HepG2 (cell line): ENCODE measurements around the gene SUPT6H. TPM values are rescaled to one million over a fixed set of nuclear protein-coding genes. Genes with fewer than 3 reads are reported as not detected.
A peak's percentile ranks its signal among the peaks of the same experiment; 100 is the strongest.

Source experiments
- DNMT1 ChIP-seq: sonication (generic); formaldehyde crosslinking; IDR thresholded peaks from 2 replicates; pipeline ENCODE4 v1.5.1; 2020; ENCODE audit warnings: mild to moderate bottlenecking, missing genetic modification reagents
- GATA4 ChIP-seq: sonication (generic); IDR thresholded peaks from 2 replicates; pipeline ENCODE4 v1.6.1; 2016; ENCODE audit warnings: antibody characterized with exemption, low read depth, borderline replicate concordance
- HOXA3 ChIP-seq: sonication (generic); formaldehyde crosslinking; IDR thresholded peaks from 2 replicates; pipeline ENCODE4 v1.5.0; 2020; ENCODE audit warnings: missing genetic modification reagents
- KLF9 ChIP-seq: IDR thresholded peaks from 2 replicates; pipeline ENCODE4 v1.6.1; 2016; ENCODE audit warnings: low read depth
- MAFF ChIP-seq: IDR thresholded peaks from 2 replicates; pipeline ENCODE4 v1.6.1; 2011; ENCODE audit warnings: low read depth, low read length, improper control_type of control experiment
- NR2C2 ChIP-seq: sonication (generic); formaldehyde crosslinking; IDR thresholded peaks from 2 replicates; pipeline ENCODE4 v1.4.0; 2020; ENCODE audit warnings: missing genetic modification reagents, mild to moderate bottlenecking, moderate library complexity, borderline replicate concordance
- NR2F6 ChIP-seq, 2 experiments: IDR thresholded peaks; 2 replicates each; pipeline ENCODE4 v1.6.1; 2016; ENCODE audit warnings: antibody characterized with exemption in 1 of 2, mild to moderate bottlenecking in 1 of 2
- PRMT3 ChIP-seq: sonication (generic); formaldehyde crosslinking; IDR thresholded peaks from 2 replicates; pipeline ENCODE4 v1.8.1; 2022; ENCODE audit warnings: low read depth, mild to moderate bottlenecking, moderate library complexity, missing genetic modification reagents, borderline replicate concordance
- RARA ChIP-seq: IDR thresholded peaks from 2 replicates; pipeline ENCODE4 v1.6.1; 2016; ENCODE audit warnings: missing genetic modification reagents, missing compliant biosample characterization
- SMARCE1 ChIP-seq: fragments of 450-650 bp; IDR thresholded peaks from 2 replicates; pipeline ENCODE4 v1.6.1; 2017; ENCODE audit warnings: borderline replicate concordance
- TAF1 ChIP-seq: sonication (generic); formaldehyde crosslinking; IDR thresholded peaks from 2 replicates; pipeline ENCODE4 v1.4.0; 2020; ENCODE audit warnings: missing genetic modification reagents
- TBX3 ChIP-seq: fragments of 450-650 bp; IDR thresholded peaks from 2 replicates; pipeline ENCODE4 v1.6.1; 2017; ENCODE audit warnings: antibody characterized with exemption, mild to moderate bottlenecking, inconsistent platforms, borderline replicate concordance
- ZNF383 ChIP-seq: sonication (generic); formaldehyde crosslinking; IDR thresholded peaks from 2 replicates; pipeline ENCODE4 v1.4.0; 2020; ENCODE audit warnings: missing genetic modification reagents, mild to moderate bottlenecking, borderline replicate concordance
- ZNF432 ChIP-seq: sonication (generic); formaldehyde crosslinking; IDR thresholded peaks from 2 replicates; pipeline ENCODE4 v1.5.0; 2020; ENCODE audit warnings: missing genetic modification reagents, mild to moderate bottlenecking, borderline replicate concordance
- ZNF543 ChIP-seq: sonication (generic); formaldehyde crosslinking; IDR thresholded peaks from 2 replicates; pipeline ENCODE4 v1.4.0; 2020; ENCODE audit warnings: mild to moderate bottlenecking, missing genetic modification reagents
- ZNF703 ChIP-seq: sonication (generic); formaldehyde crosslinking; IDR thresholded peaks from 2 replicates; pipeline ENCODE4 v1.5.1; 2020; ENCODE audit warnings: missing genetic modification reagents, mild to moderate bottlenecking, moderate library complexity, borderline replicate concordance
- ZNF720 ChIP-seq: sonication (generic); formaldehyde crosslinking; IDR thresholded peaks from 2 replicates; pipeline ENCODE4 v1.4.0; 2020; ENCODE audit warnings: missing genetic modification reagents
- ZNF747 ChIP-seq: sonication (generic); formaldehyde crosslinking; IDR thresholded peaks from 2 replicates; pipeline ENCODE4 v1.8.1; 2023; ENCODE audit warnings: missing genetic modification reagents, mild to moderate bottlenecking, borderline replicate concordance
- polyA plus RNA-seq, 8 experiments: library from polyadenylated mRNA; depleted of rRNA in 3 of 8; stranded (reverse) in 7 of 8; unstranded in 1 of 8; fragments of >200 nt; fragmentation: Illumina TruSeq in 4 of 8; extraction: Trizol in 4 of 8; gene quantifications; 2 replicates each; pipeline versions ENCODE4 v1.2.1 to v1.2.3, GENCODE V29; 2011 to 2016; ENCODE audit warnings: low read depth in 4 of 8, missing spikeins in 1 of 8, mixed read lengths in 1 of 8; ENCODE audit not compliant: insufficient read depth in 1 of 8
- total RNA-seq, 5 experiments: library from RNA; depleted of rRNA; stranded (reverse); fragments of >200 nt; fragmentation: Illumina TruSeq; extraction: Trizol; gene quantifications; 2 replicates each; pipeline ENCODE4 v1.2.3, GENCODE V29; 2016; ENCODE audit warnings: low read depth in 1 of 5
- TF ChIP-seq, protein P1 (sequence below): sonication (generic); formaldehyde crosslinking; IDR thresholded peaks from 2 replicates; pipeline ENCODE4 v1.4.0; 2020; ENCODE audit warnings: missing genetic modification reagents
- TF ChIP-seq, protein P2 (sequence below): sonication (generic); formaldehyde crosslinking; IDR thresholded peaks from 2 replicates; pipeline ENCODE4 v1.9.0; 2021; ENCODE audit warnings: missing genetic modification reagents, borderline replicate concordance
- TF ChIP-seq, protein P3 (sequence below): sonication (generic); formaldehyde crosslinking; IDR thresholded peaks from 2 replicates; pipeline ENCODE4 v1.8.0; 2022; ENCODE audit warnings: mild to moderate bottlenecking, missing genetic modification reagents
- TF ChIP-seq, protein P4 (sequence below): sonication (generic); formaldehyde crosslinking; IDR thresholded peaks from 2 replicates; pipeline ENCODE4 v1.4.0; 2020; ENCODE audit warnings: missing genetic modification reagents, borderline replicate concordance

The SUPT6H gene
- total and polyA plus RNA-seq, 2 of the 13 experiments (the other 11 are each of a cell fraction or from before 2014, with no cell fraction given): 32.7 to 39.9 TPM

DNA sequence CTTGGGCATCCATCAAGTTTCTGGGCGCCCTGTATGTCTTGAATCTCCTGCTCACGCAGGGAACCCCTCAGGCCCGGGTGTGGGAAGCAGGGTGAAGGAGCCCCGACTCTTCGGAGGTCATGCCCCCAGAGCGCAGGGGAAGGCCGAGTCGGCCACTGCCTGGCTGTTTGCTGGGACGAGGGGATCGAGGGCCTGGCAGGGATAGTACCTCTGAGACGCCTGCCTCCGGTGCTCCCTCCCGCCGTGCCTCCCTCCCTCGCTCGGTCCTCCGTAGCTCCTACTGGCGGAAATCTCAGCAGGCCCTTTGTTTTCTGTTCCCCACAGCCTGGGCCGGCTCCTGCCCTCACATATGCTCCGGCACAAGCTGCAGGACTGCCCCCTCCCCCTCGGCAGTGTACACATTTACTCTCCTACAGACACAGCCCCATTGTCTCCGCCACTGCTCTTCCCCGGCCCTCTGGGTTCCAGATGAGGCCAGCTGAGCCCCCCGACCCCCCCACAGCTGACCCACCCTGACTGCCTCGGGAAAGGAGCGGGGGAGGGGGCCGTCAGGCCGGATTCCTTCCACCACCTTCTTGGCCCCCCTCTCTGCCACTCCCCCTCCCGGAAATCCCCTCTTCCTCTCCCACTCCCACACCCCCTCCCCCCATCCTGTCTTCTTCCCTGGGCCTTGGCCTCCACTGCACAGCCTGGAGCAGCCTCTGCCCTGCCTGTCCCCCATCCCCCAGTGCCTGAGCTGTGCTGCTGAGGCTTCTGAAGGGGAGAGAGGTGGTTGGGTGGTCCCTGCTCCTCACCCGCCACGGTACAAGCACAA lies 83.2 kb downstream of the SUPT6H start (continued):
- TF ChIP-seq, protein P1, sequence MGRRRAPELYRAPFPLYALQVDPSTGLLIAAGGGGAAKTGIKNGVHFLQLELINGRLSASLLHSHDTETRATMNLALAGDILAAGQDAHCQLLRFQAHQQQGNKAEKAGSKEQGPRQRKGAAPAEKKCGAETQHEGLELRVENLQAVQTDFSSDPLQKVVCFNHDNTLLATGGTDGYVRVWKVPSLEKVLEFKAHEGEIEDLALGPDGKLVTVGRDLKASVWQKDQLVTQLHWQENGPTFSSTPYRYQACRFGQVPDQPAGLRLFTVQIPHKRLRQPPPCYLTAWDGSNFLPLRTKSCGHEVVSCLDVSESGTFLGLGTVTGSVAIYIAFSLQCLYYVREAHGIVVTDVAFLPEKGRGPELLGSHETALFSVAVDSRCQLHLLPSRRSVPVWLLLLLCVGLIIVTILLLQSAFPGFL (CRISPR knock-in tag): no peak
- no peak for TF ChIP-seq NR2C2 (CRISPR knock-in tag)
- no peak for TF ChIP-seq ZNF720 (CRISPR knock-in tag)
- peak; percentile 65 for TF ChIP-seq RARA
- TF ChIP-seq NR2F6 (IDR thresholded peaks at IDR 0.05): no peak
- TF ChIP-seq NR2F6 (CRISPR knock-in tag; IDR thresholded peaks at IDR 0.05): peak; percentile 80
- TF ChIP-seq, protein P2, sequence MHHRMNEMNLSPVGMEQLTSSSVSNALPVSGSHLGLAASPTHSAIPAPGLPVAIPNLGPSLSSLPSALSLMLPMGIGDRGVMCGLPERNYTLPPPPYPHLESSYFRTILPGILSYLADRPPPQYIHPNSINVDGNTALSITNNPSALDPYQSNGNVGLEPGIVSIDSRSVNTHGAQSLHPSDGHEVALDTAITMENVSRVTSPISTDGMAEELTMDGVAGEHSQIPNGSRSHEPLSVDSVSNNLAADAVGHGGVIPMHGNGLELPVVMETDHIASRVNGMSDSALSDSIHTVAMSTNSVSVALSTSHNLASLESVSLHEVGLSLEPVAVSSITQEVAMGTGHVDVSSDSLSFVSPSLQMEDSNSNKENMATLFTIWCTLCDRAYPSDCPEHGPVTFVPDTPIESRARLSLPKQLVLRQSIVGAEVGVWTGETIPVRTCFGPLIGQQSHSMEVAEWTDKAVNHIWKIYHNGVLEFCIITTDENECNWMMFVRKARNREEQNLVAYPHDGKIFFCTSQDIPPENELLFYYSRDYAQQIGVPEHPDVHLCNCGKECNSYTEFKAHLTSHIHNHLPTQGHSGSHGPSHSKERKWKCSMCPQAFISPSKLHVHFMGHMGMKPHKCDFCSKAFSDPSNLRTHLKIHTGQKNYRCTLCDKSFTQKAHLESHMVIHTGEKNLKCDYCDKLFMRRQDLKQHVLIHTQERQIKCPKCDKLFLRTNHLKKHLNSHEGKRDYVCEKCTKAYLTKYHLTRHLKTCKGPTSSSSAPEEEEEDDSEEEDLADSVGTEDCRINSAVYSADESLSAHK (CRISPR knock-in tag): no peak
- TF ChIP-seq HOXA3 (CRISPR knock-in tag): peak; percentile 44; the same call in 1 of the 2 replicates
- no peak for TF ChIP-seq PRMT3 (CRISPR knock-in tag)
- TF ChIP-seq ZNF543 (CRISPR knock-in tag): peak; percentile 43; the same call in 1 of the 2 replicates
- no peak for TF ChIP-seq SMARCE1
- no peak for TF ChIP-seq ZNF703 (CRISPR knock-in tag)
- TF ChIP-seq, protein P3, sequence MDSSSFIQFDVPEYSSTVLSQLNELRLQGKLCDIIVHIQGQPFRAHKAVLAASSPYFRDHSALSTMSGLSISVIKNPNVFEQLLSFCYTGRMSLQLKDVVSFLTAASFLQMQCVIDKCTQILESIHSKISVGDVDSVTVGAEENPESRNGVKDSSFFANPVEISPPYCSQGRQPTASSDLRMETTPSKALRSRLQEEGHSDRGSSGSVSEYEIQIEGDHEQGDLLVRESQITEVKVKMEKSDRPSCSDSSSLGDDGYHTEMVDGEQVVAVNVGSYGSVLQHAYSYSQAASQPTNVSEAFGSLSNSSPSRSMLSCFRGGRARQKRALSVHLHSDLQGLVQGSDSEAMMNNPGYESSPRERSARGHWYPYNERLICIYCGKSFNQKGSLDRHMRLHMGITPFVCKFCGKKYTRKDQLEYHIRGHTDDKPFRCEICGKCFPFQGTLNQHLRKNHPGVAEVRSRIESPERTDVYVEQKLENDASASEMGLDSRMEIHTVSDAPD (CRISPR knock-in tag): no peak
- peak; percentile 66; the same call in 1 of the 2 replicates for TF ChIP-seq TAF1 (CRISPR knock-in tag)
- no peak for TF ChIP-seq TBX3
- TF ChIP-seq DNMT1 (CRISPR knock-in tag): no peak
- TF ChIP-seq, protein P4, sequence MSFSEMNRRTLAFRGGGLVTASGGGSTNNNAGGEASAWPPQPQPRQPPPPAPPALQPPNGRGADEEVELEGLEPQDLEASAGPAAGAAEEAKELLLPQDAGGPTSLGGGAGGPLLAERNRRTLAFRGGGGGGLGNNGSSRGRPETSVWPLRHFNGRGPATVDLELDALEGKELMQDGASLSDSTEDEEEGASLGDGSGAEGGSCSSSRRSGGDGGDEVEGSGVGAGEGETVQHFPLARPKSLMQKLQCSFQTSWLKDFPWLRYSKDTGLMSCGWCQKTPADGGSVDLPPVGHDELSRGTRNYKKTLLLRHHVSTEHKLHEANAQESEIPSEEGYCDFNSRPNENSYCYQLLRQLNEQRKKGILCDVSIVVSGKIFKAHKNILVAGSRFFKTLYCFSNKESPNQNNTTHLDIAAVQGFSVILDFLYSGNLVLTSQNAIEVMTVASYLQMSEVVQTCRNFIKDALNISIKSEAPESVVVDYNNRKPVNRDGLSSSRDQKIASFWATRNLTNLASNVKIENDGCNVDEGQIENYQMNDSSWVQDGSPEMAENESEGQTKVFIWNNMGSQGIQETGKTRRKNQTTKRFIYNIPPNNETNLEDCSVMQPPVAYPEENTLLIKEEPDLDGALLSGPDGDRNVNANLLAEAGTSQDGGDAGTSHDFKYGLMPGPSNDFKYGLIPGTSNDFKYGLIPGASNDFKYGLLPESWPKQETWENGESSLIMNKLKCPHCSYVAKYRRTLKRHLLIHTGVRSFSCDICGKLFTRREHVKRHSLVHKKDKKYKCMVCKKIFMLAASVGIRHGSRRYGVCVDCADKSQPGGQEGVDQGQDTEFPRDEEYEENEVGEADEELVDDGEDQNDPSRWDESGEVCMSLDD (CRISPR knock-in tag): no peak
- no peak for TF ChIP-seq ZNF747 (CRISPR knock-in tag)
- TF ChIP-seq ZNF432: no peak
- no peak for TF ChIP-seq KLF9 (CRISPR knock-in tag)
- TF ChIP-seq ZNF383: no peak
- peak; percentile 49; the same call in 1 of the 2 replicates for TF ChIP-seq GATA4
- no peak for TF ChIP-seq MAFF
